OCI-LY1 (cell line): Measurements from ENCODE around the gene MPPED2.

Experiments
- CTCF ChIP-seq: fragments of 200-600 bp; sonication (generic), shearing (Covaris generic); IDR thresholded peaks from 2 replicates; pipeline ENCODE4 v1.5.1; 2017; ENCODE audit warnings: mild to moderate bottlenecking, antibody characterized with exemption, low read length, moderate library complexity, mixed read lengths
- EZH2 ChIP-seq: fragments of 200-600 bp; sonication (generic), shearing (Covaris generic); IDR thresholded peaks from 2 replicates; pipeline ENCODE4 v1.8.0; 2017; ENCODE audit warnings: borderline replicate concordance, mixed run types, mild to moderate bottlenecking, antibody characterized with exemption, low read length, moderate library complexity, mixed read lengths

GRCh38 chr11:30436801-30437200 is 149.4 kb downstream of the MPPED2 start:
- TF ChIP-seq CTCF (no peak), EZH2 (no peak)
